ENCODE measurements around the gene LRTM2. TPM values are rescaled to one million over a fixed set of nuclear protein-coding genes. Genes with fewer than 3 reads are reported as not detected.

The LRTM2 gene
- total RNA-seq, 2 experiments from 2014 or later, result not detected

DNA sequence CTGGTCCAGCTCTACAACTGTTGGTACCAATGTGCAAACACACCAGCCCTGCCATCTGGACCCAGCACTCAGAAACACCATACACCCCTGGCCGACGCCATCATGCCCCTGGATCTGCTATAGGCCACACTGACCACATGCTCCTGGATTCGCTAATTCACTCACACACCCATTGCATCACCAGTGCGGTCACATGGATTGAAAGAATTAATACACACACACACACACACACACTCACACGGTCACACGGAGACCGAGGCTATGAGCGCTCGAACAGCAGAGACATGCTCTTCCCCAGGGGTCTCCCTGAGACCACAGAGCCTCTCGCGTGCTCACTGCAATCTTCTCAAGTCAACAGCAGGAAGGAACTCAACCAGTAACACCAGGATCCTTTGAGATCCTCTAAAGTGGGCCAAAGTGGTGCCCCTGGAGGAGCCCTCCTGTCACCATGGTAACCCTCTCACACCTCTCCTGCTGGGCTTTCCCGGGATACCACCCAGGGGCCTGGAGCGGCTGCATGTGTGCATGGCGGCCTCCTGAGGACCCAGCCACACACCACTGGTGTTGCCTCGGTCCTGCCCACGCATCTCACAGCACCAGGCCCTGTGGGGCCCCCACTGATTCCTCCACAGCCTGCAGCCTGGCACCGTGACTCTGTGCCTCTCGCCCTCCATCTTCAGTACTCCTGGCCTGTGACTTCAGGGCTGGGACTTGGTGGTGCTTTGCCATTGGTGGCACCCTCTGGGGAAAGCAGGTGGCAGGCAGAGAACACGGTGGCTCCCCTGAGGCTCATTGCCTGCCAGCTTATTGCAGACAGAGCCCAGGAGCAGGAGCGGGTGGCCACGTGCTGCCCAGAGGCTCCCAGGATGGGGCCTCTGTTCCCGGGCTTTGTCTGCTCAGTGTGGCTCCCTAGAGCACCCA, 15.1 kb downstream of the LRTM2 start:
- ATAC-seq, result no peak
- Mint-ChIP-seq H3K4me1 (ENCODE audit: low read depth) (no peaks in the 10 kb centered on the region), H3K27ac (no peak overlapping the region), H3K36me3 (ENCODE audit: low read depth) (no peaks in the 10 kb centered on the region), H3K27me3 (ENCODE audit: low read depth) (peaks cover 14% of the 10 kb centered on the region), H3K9me3 (ENCODE audit: insufficient read depth) (no peaks in the 10 kb centered on the region), H3K4me3 (no peak overlapping the region)
- DNase-seq, result no peak
- POLR2A ChIA-PET, result no interaction called here
- CTCF ChIA-PET, result no interaction called here

DNA sequence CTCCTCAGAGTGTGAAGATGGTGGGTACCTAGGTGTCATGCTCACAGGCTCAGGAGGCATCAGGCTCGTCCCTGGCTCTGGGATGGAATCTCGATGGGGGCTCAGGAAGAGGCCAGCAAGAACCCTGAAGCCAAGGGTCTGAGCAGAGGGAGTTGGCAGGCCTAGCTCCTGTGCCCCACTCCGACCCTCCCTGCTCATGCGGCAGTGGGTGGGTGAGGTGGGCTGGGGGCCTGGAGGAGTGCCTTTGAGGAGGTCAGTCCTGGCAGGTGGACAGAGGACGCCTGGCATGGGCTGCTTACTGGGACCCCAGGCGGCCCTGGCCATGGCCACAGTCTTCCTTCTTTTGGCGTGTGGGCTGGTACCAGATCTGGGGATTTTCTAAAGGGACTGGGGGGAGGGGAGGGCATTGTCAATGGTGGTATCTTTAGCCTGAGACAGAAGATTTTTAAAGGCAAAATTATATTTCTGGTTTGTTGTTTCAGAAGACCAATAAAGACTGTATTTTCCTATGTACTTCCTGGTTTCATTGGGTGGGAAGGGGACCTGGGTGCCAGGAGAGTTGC, 16.0 kb downstream of the LRTM2 start:
- ChIA-PET POLR2A (no interaction called here), CTCF (no interaction called here)
- ATAC-seq (no peak), DNase-seq (no peak)
- no peaks in the 10 kb centered on the region for H3K9me3 Mint-ChIP-seq (ENCODE audit: insufficient read depth)
- no peaks in the 10 kb centered on the region for H3K4me1 Mint-ChIP-seq (ENCODE audit: low read depth)
- H3K27me3 Mint-ChIP-seq (ENCODE audit: low read depth), result peaks cover 8% of the 10 kb centered on the region
- no peak overlapping the region for H3K4me3 Mint-ChIP-seq
- no peak overlapping the region for H3K27ac Mint-ChIP-seq
- H3K36me3 Mint-ChIP-seq (ENCODE audit: low read depth), result no peaks in the 10 kb centered on the region

DNA sequence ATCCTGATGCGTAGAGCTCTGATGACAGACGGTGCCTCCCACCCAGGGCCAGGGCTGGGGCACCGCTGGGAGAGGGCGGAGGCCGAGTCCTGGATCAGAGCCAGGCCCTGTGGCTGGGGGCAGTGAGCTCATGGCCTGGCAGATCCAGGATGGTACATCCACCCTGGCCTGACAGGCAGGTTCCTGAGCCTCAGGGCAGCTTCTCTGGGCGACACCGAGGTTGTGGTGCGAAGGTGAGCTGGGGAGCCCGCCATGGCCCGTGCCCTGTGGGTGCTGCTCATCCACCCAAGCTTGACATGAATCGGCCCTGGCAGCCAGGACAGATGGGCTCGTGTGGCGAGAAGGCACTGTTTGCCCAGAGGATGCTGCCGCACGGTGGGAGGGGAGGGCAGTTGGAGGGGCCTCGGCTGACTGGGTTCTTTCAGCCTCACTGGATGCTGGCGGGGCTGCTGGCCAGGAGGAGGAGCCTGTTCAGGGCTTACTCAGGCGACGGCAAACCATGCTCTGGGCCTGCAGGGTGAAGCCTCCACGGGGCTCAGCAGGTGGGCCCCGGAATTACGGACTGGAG, 16.6 kb downstream of the LRTM2 start:
- ATAC-seq (no peak), DNase-seq (no peak)
- Mint-ChIP-seq H3K4me3 (no peak overlapping the region), H3K4me1 (ENCODE audit: low read depth) (peaks cover 2% of the 10 kb centered on the region), H3K9me3 (ENCODE audit: insufficient read depth) (no peaks in the 10 kb centered on the region), H3K27ac (no peak overlapping the region), H3K36me3 (ENCODE audit: low read depth) (no peaks in the 10 kb centered on the region), H3K27me3 (ENCODE audit: low read depth) (peaks cover 4% of the 10 kb centered on the region)
- ChIA-PET CTCF (no interaction called here), POLR2A (no interaction called here)

DNA sequence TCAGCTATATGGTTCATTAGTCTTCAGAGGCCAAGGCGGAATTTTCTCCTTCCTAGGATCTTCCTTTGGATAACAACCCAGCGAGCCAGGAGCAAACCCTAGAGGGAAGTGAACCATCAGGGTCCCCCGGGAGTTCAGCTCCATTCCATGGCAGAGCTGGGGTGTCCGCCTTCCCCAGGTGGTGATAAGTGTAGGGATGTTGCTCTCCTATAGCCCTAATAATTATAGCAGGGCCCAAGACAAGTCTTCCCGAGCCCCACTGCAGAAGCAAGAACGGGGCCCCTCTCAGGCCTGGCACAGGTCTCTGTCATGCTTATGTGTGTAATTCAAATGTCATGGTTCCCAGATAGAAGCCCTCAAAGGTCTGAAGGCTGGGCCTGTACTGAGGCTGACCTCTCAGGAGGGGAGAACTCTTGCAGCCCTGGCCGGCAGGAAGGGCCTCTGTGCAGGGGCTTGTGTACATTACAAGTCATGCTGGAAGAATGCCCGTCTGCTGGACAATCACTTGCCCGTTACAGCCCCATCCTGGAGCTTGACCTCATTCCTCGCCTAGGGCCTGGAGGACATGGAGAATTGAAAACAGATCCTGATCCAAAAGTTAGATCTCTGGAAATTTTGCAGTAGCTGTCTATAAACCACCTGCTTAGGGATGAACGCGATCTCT, 17.3 kb downstream of the LRTM2 start:
- CTCF ChIA-PET, result interaction anchor here (1.0 kb wide), 1 partner anchor 102 kb away, joined by 3 read pairs; no protein-coding TSS in a partner anchor
- H3K4me3 Mint-ChIP-seq, result no peak overlapping the region

DNA sequence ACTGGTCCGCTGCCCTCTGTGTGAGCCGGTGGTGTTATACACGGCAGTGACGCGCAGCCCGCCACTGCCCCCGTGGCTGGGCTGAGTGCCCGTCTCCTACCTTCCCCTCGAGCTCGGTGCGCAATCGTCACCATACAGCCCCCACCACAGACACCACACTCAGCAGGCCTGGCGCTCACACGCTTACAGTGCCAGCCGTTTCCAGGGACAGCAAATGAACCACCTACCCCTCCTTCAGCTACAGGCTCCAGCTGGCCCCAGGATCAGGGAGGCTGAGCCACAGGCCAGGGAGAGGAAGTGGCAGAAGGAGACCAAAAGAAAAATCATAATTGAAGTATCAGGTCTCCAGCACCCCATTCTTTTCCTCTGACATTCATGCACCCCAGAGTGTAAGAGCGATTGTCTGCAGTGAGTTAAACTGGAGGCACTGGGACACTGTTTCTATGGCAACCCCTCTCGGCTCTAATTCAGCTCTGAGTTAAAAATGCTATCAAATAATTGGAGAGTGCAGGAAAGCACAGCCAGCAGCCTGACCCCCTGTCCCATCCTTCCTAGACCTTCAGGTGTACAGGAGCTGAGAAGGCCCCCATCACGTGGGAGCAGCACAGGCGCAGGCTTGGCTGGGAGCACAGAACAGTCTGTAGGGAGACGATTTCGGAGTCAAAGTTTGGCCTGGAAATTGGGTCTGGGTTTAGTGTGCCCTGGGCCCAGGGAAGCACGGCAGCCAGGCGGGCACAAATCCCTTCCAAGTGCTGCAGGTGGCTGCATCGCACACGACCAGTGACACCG, 18.0 kb downstream of the LRTM2 start:
- POLR2A ChIA-PET, result no interaction called here
- H3K27me3 Mint-ChIP-seq (ENCODE audit: low read depth), result peaks cover 2% of the 10 kb centered on the region
- H3K4me3 Mint-ChIP-seq, result no peak overlapping the region
- CTCF ChIA-PET, result interaction anchor here (1.0 kb wide), 1 partner anchor 102 kb away, joined by 3 read pairs; no protein-coding TSS in a partner anchor
- peaks cover 5% of the 10 kb centered on the region for H3K4me1 Mint-ChIP-seq (ENCODE audit: low read depth)
- DNase-seq (no peak), ATAC-seq (no peak)
- H3K27ac Mint-ChIP-seq, result no peak overlapping the region
- no peaks in the 10 kb centered on the region for H3K9me3 Mint-ChIP-seq (ENCODE audit: insufficient read depth)
- no peaks in the 10 kb centered on the region for H3K36me3 Mint-ChIP-seq (ENCODE audit: low read depth)

More for the DNA sequence above, 17.3 kb downstream of the LRTM2 start:
- Mint-ChIP-seq H3K27me3 (ENCODE audit: low read depth) (peaks cover 2% of the 10 kb centered on the region), H3K27ac (no peak overlapping the region), H3K4me1 (ENCODE audit: low read depth) (peaks cover 5% of the 10 kb centered on the region), H3K36me3 (ENCODE audit: low read depth) (no peaks in the 10 kb centered on the region), H3K9me3 (ENCODE audit: insufficient read depth) (no peaks in the 10 kb centered on the region)
- DNase-seq (no peak), ATAC-seq (no peak)
- POLR2A ChIA-PET, result no interaction called here

DNA sequence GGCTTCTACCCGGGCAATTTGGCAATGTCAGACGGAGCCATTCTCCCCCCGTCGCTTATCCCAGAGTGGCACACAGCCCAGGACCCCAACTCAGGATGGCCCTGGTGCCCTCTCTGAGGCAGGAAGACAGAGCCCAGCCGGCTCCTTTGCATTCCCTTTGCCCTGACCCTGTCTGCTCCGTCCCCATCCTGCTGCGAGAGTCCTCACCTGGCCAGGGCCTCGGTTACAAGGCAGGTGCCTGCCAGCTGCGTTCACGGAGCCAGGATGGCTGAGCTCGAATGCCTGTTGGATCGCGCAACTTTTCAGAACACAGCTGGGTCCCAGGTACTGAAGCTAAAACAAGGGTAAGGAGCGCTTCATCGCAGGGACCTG, 18.6 kb downstream of the LRTM2 start:
- CTCF ChIA-PET, result no interaction called here

DNA sequence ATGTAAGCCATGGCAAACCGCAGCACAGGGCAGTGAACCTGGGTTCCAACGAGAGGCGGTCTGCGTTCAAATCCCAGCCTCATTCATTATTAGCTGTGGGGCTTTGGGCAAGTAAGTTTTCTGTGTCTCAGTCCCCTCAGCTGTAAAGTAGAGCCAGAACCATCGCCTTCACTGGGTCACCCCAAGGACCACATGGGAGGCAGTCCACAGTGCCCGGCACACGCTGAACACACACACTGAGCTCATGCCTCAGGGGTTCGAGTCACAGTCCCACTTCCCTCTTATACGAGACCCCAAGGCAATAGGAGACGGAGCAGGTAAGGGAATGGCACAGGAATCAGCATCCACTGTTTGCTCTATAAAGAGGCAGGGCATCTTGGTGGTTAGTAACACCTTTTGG, 19.1 kb downstream of the LRTM2 start:
- H3K4me3 Mint-ChIP-seq, result no peak overlapping the region
- POLR2A ChIA-PET, result no interaction called here
- CTCF ChIA-PET, result no interaction called here
- H3K4me1 Mint-ChIP-seq (ENCODE audit: low read depth), result peaks cover 5% of the 10 kb centered on the region
- ATAC-seq, result no peak
- H3K27ac Mint-ChIP-seq, result no peak overlapping the region
- H3K36me3 Mint-ChIP-seq (ENCODE audit: low read depth), result no peaks in the 10 kb centered on the region
- peaks cover 2% of the 10 kb centered on the region for H3K27me3 Mint-ChIP-seq (ENCODE audit: low read depth)
- no peak for DNase-seq
- H3K9me3 Mint-ChIP-seq (ENCODE audit: insufficient read depth), result no peaks in the 10 kb centered on the region

More for the DNA sequence above, 18.6 kb downstream of the LRTM2 start:
- H3K4me1 Mint-ChIP-seq (ENCODE audit: low read depth), result peaks cover 5% of the 10 kb centered on the region
- no peak for DNase-seq
- H3K27ac Mint-ChIP-seq, result no peak overlapping the region
- no peaks in the 10 kb centered on the region for H3K36me3 Mint-ChIP-seq (ENCODE audit: low read depth)
- H3K27me3 Mint-ChIP-seq (ENCODE audit: low read depth), result peaks cover 2% of the 10 kb centered on the region
- ATAC-seq, result no peak
- POLR2A ChIA-PET, result no interaction called here
- no peaks in the 10 kb centered on the region for H3K9me3 Mint-ChIP-seq (ENCODE audit: insufficient read depth)
- H3K4me3 Mint-ChIP-seq, result no peak overlapping the region

DNA sequence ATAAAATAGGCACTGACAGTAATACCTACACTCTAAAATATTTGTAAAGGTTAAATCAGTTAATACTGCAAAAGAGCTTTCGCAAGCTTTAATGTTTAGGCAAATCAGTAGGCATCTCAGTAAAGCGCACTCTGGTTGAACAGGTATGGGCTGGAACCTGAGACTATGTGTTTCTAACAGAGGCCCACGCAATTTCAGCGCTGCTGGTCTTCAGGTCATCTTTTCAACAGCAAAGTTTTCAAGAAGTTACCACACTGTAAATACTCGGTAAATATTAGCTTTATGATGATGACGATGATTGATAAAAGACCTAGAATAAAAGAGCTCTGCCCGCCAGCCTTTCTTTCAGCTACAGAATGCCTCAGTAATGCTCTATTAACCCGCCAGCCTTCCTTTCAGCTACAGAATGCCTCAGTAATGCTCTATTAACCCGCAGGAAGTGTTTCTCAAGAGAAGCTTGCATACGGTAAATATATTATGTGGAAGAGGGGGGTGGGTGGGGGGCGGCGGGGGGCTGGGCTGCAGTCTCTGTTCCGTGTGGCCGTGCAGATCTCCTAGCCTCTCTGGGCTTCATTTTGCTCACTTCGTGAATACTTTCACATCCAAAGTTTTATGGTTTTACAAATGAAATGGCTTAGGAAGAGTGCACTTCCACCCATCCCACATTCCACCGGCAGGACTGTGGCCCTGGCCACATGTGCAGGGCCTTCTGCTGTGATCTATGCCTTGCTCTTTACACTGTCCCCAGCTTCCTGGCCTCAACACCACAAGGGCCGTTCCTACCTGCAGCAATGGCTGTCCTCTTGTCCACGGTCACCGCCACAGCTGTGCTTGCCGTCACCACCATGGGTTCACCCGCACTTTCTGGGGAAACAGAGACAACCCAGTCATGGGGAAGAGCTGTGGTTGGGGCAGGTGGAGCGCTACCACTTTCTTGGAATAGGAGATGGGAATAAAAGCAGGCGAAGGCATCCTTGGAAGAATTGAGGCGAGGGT, 19.9 kb downstream of the LRTM2 start:
- H3K36me3 Mint-ChIP-seq (ENCODE audit: low read depth), result no peaks in the 10 kb centered on the region
- DNase-seq (no peak), ATAC-seq (no peak)
- no peak overlapping the region for H3K27ac Mint-ChIP-seq
- ChIA-PET POLR2A (no interaction called here), CTCF (no interaction called here)
- H3K4me1 Mint-ChIP-seq (ENCODE audit: low read depth), result peaks cover 5% of the 10 kb centered on the region
- H3K4me3 Mint-ChIP-seq, result no peak overlapping the region
- peaks cover 2% of the 10 kb centered on the region for H3K27me3 Mint-ChIP-seq (ENCODE audit: low read depth)
- no peaks in the 10 kb centered on the region for H3K9me3 Mint-ChIP-seq (ENCODE audit: insufficient read depth)

DNA sequence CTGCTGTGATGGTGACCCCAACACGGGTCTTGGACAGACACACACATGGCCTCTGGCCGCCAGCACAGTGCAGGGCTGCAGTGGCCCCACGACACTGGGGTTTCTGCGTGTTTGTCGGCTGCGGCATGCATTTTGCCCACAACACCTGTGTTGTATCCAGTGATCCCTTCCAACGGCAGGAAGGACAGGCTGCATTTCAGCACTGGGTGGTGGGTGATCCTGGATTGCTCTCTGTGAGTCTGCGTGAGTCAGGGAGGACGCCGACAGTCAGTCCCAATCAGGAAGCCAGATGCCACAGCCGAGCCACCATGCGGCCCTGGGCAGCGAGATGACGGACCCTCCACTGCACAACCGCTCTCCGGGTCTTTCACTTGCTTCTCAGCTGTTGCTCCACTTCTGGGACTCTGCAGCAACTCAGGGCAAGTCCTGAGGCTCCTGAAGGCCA, 20.6 kb downstream of the LRTM2 start:
- Mint-ChIP-seq H3K27ac (no peak overlapping the region), H3K27me3 (ENCODE audit: low read depth) (peaks cover 2% of the 10 kb centered on the region), H3K4me3 (no peak overlapping the region), H3K36me3 (ENCODE audit: low read depth) (no peaks in the 10 kb centered on the region), H3K4me1 (ENCODE audit: low read depth) (peaks cover 5% of the 10 kb centered on the region), H3K9me3 (ENCODE audit: insufficient read depth) (no peaks in the 10 kb centered on the region)
- ATAC-seq (no peak), DNase-seq (no peak)
- CTCF ChIA-PET, result no interaction called here
- POLR2A ChIA-PET, result no interaction called here

DNA sequence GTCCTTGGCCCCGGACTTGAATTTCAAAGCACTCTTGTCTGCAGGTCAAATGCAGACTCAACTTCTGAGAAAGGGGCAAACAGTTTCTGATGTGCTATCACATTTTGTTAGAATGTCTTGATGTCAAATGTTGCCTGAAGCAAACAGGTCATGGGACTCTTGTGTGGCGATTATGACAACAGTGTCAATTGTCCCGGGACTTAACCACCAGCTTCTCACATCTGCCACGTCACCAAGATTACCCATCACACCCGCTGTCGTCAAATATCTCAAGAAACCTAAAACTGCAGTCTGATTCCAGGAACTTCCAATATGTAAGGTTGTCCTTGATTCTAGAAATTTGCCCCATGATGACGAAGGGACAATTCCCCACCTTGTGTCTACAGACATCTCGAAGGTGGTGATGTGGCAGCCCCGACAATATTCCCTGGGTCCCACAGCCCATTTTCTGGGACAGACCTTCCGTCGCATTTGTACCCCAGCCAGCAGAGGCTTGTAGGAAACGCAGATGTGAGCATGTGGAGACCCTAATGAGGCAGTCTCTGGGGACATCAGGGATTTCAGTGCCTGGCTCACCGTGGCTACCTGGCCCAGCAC, 21.3 kb downstream of the LRTM2 start:
- H3K27me3 Mint-ChIP-seq (ENCODE audit: low read depth), result peaks cover 2% of the 10 kb centered on the region
- no peak overlapping the region for H3K4me3 Mint-ChIP-seq
- peaks cover 5% of the 10 kb centered on the region for H3K4me1 Mint-ChIP-seq (ENCODE audit: low read depth)
- no peaks in the 10 kb centered on the region for H3K9me3 Mint-ChIP-seq (ENCODE audit: insufficient read depth)
- H3K27ac Mint-ChIP-seq, result no peak overlapping the region
- no peaks in the 10 kb centered on the region for H3K36me3 Mint-ChIP-seq (ENCODE audit: low read depth)
- DNase-seq (no peak), ATAC-seq (no peak)
- CTCF ChIA-PET, result no interaction called here
- POLR2A ChIA-PET, result no interaction called here

Measured in activated CD8-positive, alpha-beta T cell treated with anti-CD3 and anti-CD28 coated beads, Interleukin-2, amount 10 ng/mL, durations not matched to agents 7 days and 5 days (primary cell).